ENCODE data around the gene GCSAML. TPM values are rescaled to one million over a fixed set of nuclear protein-coding genes. Genes with fewer than 3 reads are reported as not detected.

Gene GCSAML
- total and polyA plus RNA-seq, 4 donors: 0.03 to 1.8 TPM; not detected in 2

GRCh38 chr1:247538561-247538960 is 10.4 kb upstream of the GCSAML start:
- no peak for TF ChIP-seq YY1 (IDR thresholded peaks at IDR 0.05)
- TF ChIP-seq, protein P1, sequence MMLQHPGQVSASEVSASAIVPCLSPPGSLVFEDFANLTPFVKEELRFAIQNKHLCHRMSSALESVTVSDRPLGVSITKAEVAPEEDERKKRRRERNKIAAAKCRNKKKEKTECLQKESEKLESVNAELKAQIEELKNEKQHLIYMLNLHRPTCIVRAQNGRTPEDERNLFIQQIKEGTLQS (IDR thresholded peaks at IDR 0.05): no peak
- TF ChIP-seq RXRA (IDR thresholded peaks at IDR 0.05): no peak
- no peak for TF ChIP-seq TAF1 (conservative IDR thresholded peaks at IDR 0.05)
- TF ChIP-seq HNF4G (IDR thresholded peaks at IDR 0.05): no peak
- TF ChIP-seq, protein P2, sequence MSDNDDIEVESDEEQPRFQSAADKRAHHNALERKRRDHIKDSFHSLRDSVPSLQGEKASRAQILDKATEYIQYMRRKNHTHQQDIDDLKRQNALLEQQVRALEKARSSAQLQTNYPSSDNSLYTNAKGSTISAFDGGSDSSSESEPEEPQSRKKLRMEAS (IDR thresholded peaks at IDR 0.05): no peak
- no peak overlapping the region for H3K27ac ChIP-seq (ENCODE audit: low read depth in 1 of 2, low read length in 2 of 2)

GRCh38 chr1:247539215-247539614 is 9.7 kb upstream of the GCSAML start:
- WGBS: 67% methylated on average over 6 of the region's 6 CpGs
- Histone ChIP-seq H3K27ac (ENCODE audit: low read depth in 1 of 2, low read length in 2 of 2) (no peak overlapping the region), H3K9me3 (ENCODE audit: control insufficient read depth in 4 of 4, low read length in 3 of 4) (peaks cover 0 to 3% (median 0%) of the 10 kb centered on the region in 4 donors), H3K4me3 (ENCODE audit: low read depth in 1 of 3, low read length in 3 of 3) (no peak overlapping the region), H3K4me1 (ENCODE audit: control insufficient read depth in 4 of 4, insufficient read depth in 4 of 4, low read length in 3 of 4) (no peaks in the 10 kb centered on the region), H3K36me3 (ENCODE audit: control insufficient read depth in 4 of 4, insufficient read depth in 3 of 4, low read depth in 1 of 4, low read length in 3 of 4) (no peaks in the 10 kb centered on the region), H3K27me3 (ENCODE audit: control insufficient read depth in 4 of 4, insufficient read depth in 4 of 4, low read length in 3 of 4) (no peaks in the 10 kb centered on the region), H3K9ac (ENCODE audit: low read depth in 1 of 2, low read length in 2 of 2) (no peak overlapping the region)
- TF ChIP-seq YY1 (IDR thresholded peaks at IDR 0.05) (no peak), FOXA2 (IDR thresholded peaks at IDR 0.05) (no peak), RAD21 (IDR thresholded peaks at IDR 0.05) (no peak), TAF1 (conservative IDR thresholded peaks at IDR 0.05) (no peak), HNF4A (conservative IDR thresholded peaks at IDR 0.05) (no peak), NR2F2 (IDR thresholded peaks at IDR 0.05) (no peak), EGR1 (IDR thresholded peaks at IDR 0.05; ENCODE audit: low read depth in 2 of 2) (no peak), JUND (IDR thresholded peaks at IDR 0.05) (no peak), FOXA1 (IDR thresholded peaks at IDR 0.05) (no peak), GABPA (IDR thresholded peaks at IDR 0.05 in 1 of 2, conservative IDR thresholded peaks at IDR 0.05 in 1 of 2) (no peak), RXRA (IDR thresholded peaks at IDR 0.05) (no peak)
- TF ChIP-seq, protein P3, sequence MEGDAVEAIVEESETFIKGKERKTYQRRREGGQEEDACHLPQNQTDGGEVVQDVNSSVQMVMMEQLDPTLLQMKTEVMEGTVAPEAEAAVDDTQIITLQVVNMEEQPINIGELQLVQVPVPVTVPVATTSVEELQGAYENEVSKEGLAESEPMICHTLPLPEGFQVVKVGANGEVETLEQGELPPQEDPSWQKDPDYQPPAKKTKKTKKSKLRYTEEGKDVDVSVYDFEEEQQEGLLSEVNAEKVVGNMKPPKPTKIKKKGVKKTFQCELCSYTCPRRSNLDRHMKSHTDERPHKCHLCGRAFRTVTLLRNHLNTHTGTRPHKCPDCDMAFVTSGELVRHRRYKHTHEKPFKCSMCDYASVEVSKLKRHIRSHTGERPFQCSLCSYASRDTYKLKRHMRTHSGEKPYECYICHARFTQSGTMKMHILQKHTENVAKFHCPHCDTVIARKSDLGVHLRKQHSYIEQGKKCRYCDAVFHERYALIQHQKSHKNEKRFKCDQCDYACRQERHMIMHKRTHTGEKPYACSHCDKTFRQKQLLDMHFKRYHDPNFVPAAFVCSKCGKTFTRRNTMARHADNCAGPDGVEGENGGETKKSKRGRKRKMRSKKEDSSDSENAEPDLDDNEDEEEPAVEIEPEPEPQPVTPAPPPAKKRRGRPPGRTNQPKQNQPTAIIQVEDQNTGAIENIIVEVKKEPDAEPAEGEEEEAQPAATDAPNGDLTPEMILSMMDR (IDR thresholded peaks at IDR 0.05; ENCODE audit: low read depth, low read length, missing input control): no peak
- TF ChIP-seq, protein P1 (IDR thresholded peaks at IDR 0.05): no peak
- TF ChIP-seq, protein P2 (IDR thresholded peaks at IDR 0.05): no peak
- TF ChIP-seq, protein P4, sequence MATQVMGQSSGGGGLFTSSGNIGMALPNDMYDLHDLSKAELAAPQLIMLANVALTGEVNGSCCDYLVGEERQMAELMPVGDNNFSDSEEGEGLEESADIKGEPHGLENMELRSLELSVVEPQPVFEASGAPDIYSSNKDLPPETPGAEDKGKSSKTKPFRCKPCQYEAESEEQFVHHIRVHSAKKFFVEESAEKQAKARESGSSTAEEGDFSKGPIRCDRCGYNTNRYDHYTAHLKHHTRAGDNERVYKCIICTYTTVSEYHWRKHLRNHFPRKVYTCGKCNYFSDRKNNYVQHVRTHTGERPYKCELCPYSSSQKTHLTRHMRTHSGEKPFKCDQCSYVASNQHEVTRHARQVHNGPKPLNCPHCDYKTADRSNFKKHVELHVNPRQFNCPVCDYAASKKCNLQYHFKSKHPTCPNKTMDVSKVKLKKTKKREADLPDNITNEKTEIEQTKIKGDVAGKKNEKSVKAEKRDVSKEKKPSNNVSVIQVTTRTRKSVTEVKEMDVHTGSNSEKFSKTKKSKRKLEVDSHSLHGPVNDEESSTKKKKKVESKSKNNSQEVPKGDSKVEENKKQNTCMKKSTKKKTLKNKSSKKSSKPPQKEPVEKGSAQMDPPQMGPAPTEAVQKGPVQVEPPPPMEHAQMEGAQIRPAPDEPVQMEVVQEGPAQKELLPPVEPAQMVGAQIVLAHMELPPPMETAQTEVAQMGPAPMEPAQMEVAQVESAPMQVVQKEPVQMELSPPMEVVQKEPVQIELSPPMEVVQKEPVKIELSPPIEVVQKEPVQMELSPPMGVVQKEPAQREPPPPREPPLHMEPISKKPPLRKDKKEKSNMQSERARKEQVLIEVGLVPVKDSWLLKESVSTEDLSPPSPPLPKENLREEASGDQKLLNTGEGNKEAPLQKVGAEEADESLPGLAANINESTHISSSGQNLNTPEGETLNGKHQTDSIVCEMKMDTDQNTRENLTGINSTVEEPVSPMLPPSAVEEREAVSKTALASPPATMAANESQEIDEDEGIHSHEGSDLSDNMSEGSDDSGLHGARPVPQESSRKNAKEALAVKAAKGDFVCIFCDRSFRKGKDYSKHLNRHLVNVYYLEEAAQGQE (IDR thresholded peaks at IDR 0.05): no peak
- TF ChIP-seq, protein P5, sequence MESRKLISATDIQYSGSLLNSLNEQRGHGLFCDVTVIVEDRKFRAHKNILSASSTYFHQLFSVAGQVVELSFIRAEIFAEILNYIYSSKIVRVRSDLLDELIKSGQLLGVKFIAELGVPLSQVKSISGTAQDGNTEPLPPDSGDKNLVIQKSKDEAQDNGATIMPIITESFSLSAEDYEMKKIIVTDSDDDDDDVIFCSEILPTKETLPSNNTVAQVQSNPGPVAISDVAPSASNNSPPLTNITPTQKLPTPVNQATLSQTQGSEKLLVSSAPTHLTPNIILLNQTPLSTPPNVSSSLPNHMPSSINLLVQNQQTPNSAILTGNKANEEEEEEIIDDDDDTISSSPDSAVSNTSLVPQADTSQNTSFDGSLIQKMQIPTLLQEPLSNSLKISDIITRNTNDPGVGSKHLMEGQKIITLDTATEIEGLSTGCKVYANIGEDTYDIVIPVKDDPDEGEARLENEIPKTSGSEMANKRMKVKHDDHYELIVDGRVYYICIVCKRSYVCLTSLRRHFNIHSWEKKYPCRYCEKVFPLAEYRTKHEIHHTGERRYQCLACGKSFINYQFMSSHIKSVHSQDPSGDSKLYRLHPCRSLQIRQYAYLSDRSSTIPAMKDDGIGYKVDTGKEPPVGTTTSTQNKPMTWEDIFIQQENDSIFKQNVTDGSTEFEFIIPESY (IDR thresholded peaks at IDR 0.05): no peak
- no peak for DNase-seq (ENCODE audit: low spot score)

More at GRCh38 chr1:247538561-247538960, 10.4 kb upstream of the GCSAML start:
- Histone ChIP-seq H3K36me3 (ENCODE audit: control insufficient read depth in 4 of 4, insufficient read depth in 3 of 4, low read depth in 1 of 4, low read length in 3 of 4) (no peaks in the 10 kb centered on the region), H3K4me3 (ENCODE audit: low read depth in 1 of 3, low read length in 3 of 3) (no peak overlapping the region), H3K4me1 (ENCODE audit: control insufficient read depth in 4 of 4, insufficient read depth in 4 of 4, low read length in 3 of 4) (no peaks in the 10 kb centered on the region), H3K9ac (ENCODE audit: low read depth in 1 of 2, low read length in 2 of 2) (no peak overlapping the region), H3K27me3 (ENCODE audit: control insufficient read depth in 4 of 4, insufficient read depth in 4 of 4, low read length in 3 of 4) (no peaks in the 10 kb centered on the region), H3K9me3 (ENCODE audit: control insufficient read depth in 4 of 4, low read length in 3 of 4) (peaks cover 0 to 3% (median 0%) of the 10 kb centered on the region in 4 donors)
- WGBS: 57% methylated on average over 5 of the region's 5 CpGs
- no peak for DNase-seq (ENCODE audit: low spot score)
